ENCODE data around the gene KCNE1. TPM values are rescaled to one million over a fixed set of nuclear protein-coding genes. Genes with fewer than 3 reads are reported as not detected.
A peak's percentile ranks its signal among the peaks of the same experiment; 100 is the strongest.

The KCNE1 gene
- total and polyA plus RNA-seq, 2 of the 13 experiments (the other 11 are each of a cell fraction or from before 2014, with no cell fraction given), result 0.35 TPM; not detected in 1

- TF ChIP-seq ZBTB4 (CRISPR knock-in tag; IDR thresholded peaks at IDR 0.05; ENCODE audit: borderline replicate concordance) (no peak), KLF13 (CRISPR knock-in tag; IDR thresholded peaks at IDR 0.05) (no peak), CBX2 (IDR thresholded peaks at IDR 0.05; ENCODE audit: low read depth, low read length) (no peak), CBX2 (CRISPR knock-in tag; IDR thresholded peaks at IDR 0.05; ENCODE audit: low read depth) (no peak), ZFP82 (CRISPR knock-in tag; IDR thresholded peaks at IDR 0.05; ENCODE audit: borderline replicate concordance) (no peak), ISX (CRISPR knock-in tag; conservative IDR thresholded peaks at IDR 0.05) (no peak), FOXA1 (IDR thresholded peaks at IDR 0.05) (no peak), FOXA1 (CRISPR knock-in tag; IDR thresholded peaks at IDR 0.05) (no peak), KMT2B (CRISPR knock-in tag; IDR thresholded peaks at IDR 0.05) (no peak), RAD21 (CRISPR knock-in tag; IDR thresholded peaks at IDR 0.05) (peak; percentile 76), CBFB (CRISPR knock-in tag; IDR thresholded peaks at IDR 0.05) (no peak), ZNF367 (CRISPR knock-in tag; IDR thresholded peaks at IDR 0.05; ENCODE audit: borderline replicate concordance) (no peak), LCORL (IDR thresholded peaks at IDR 0.05) (peak; percentile 100), LCORL (CRISPR knock-in tag; IDR thresholded peaks at IDR 0.05) (no peak; the same call in 1 of the 2 replicates), SOX13 (IDR thresholded peaks at IDR 0.05) (no peak), SOX13 (CRISPR knock-in tag; conservative IDR thresholded peaks at IDR 0.05 in 1 of 2, IDR thresholded peaks at IDR 0.05 in 1 of 2) (peak in 1 of 2 experiments; percentile 43; a peak in 1 of 4 replicates), LRRFIP1 (CRISPR knock-in tag; conservative IDR thresholded peaks at IDR 0.05) (no peak), MAZ (IDR thresholded peaks at IDR 0.05; ENCODE audit: borderline replicate concordance, low read depth, low read length) (no peak), MAZ (CRISPR knock-in tag; IDR thresholded peaks at IDR 0.05; ENCODE audit: low read depth) (no peak), MTERF4 (CRISPR knock-in tag; IDR thresholded peaks at IDR 0.05) (no peak), ZFP90 (CRISPR knock-in tag; IDR thresholded peaks at IDR 0.05; ENCODE audit: borderline replicate concordance) (0 out of 2 replicates have a peak, but pooled peaks have one; percentile 36), PTBP1 (IDR thresholded peaks at IDR 0.05; ENCODE audit: low read depth, low read length, poor library complexity, severe bottlenecking) (no peak)
- TF ChIP-seq, protein P1, sequence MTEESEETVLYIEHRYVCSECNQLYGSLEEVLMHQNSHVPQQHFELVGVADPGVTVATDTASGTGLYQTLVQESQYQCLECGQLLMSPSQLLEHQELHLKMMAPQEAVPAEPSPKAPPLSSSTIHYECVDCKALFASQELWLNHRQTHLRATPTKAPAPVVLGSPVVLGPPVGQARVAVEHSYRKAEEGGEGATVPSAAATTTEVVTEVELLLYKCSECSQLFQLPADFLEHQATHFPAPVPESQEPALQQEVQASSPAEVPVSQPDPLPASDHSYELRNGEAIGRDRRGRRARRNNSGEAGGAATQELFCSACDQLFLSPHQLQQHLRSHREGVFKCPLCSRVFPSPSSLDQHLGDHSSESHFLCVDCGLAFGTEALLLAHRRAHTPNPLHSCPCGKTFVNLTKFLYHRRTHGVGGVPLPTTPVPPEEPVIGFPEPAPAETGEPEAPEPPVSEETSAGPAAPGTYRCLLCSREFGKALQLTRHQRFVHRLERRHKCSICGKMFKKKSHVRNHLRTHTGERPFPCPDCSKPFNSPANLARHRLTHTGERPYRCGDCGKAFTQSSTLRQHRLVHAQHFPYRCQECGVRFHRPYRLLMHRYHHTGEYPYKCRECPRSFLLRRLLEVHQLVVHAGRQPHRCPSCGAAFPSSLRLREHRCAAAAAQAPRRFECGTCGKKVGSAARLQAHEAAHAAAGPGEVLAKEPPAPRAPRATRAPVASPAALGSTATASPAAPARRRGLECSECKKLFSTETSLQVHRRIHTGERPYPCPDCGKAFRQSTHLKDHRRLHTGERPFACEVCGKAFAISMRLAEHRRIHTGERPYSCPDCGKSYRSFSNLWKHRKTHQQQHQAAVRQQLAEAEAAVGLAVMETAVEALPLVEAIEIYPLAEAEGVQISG (CRISPR knock-in tag; IDR thresholded peaks at IDR 0.05), result peak; percentile 49; the same call in 1 of the 2 replicates
Observed at GRCh38 chr21:34544032-34544496, 32.1 kb upstream of the KCNE1 start (continued).
